Smooth muscle cell (in vitro differentiated cells): Measurements from ENCODE around the gene MAN1C1. TPM values are rescaled to one million over a fixed set of nuclear protein-coding genes. Genes with fewer than 3 reads are reported as not detected.

Experiments
- DNase-seq: peaks from one replicate; lab custom pipeline; 2025; ENCODE audit not compliant: unreplicated experiment; lab: John Stamatoyannopoulos, UW
- H2AFZ ChIP-seq: fragments of 200-600 bp; sonication (generic); 2 replicates; pipeline ENCODE4 v1.6.0; 2016; ENCODE audit warnings: antibody characterized with exemption, low read depth, mild to moderate bottlenecking
- H3F3A ChIP-seq: fragments of 200-600 bp; sonication (generic); 2 replicates; pipeline ENCODE4 v1.6.0; 2017; ENCODE audit warnings: antibody characterized with exemption, low read depth
- H3K27ac ChIP-seq: fragments of 200-600 bp; sonication (generic); 2 replicates; pipeline ENCODE4 v1.5.1; 2016; ENCODE audit warnings: low read depth, mild to moderate bottlenecking
- H3K27me3 ChIP-seq: fragments of 200-600 bp; sonication (generic); 2 replicates; pipeline ENCODE4 v1.6.1; 2016; ENCODE audit warnings: low read depth, mild to moderate bottlenecking
- H3K36me3 ChIP-seq: fragments of 200-600 bp; sonication (generic); 2 replicates; pipeline ENCODE4 v1.5.1; 2016; ENCODE audit warnings: low read depth
- H3K4me1 ChIP-seq: fragments of 200-600 bp; sonication (generic); 2 replicates; pipeline ENCODE4 v1.5.1; 2016; ENCODE audit warnings: low read depth
- H3K4me2 ChIP-seq: fragments of 200-600 bp; sonication (generic); 2 replicates; pipeline ENCODE4 v1.6.0; 2016; ENCODE audit warnings: mild to moderate bottlenecking
- H3K4me3 ChIP-seq: fragments of 200-600 bp; sonication (generic); 2 replicates; pipeline ENCODE4 v1.5.1; 2016; ENCODE audit warnings: mild to moderate bottlenecking
- H3K79me2 ChIP-seq: fragments of 200-600 bp; sonication (generic); 2 replicates; pipeline ENCODE4 v1.6.0; 2016; ENCODE audit warnings: low read depth, mild to moderate bottlenecking
- H3K9ac ChIP-seq: fragments of 200-600 bp; sonication (generic); 2 replicates; pipeline ENCODE4 v1.6.0; 2016; ENCODE audit warnings: low read depth
- H3K9me3 ChIP-seq: fragments of 200-600 bp; sonication (generic); replicated peaks from 2 replicates; pipeline ENCODE4 v1.5.1; 2016; ENCODE audit warnings: low read depth
- H4K20me1 ChIP-seq: fragments of 200-600 bp; sonication (generic); 2 replicates; pipeline ENCODE4 v1.6.0; 2016; ENCODE audit warnings: low read depth
- WGBS: methylation state at CpG from one replicate; pipeline ENCODE4 v1.1.7; 2016; ENCODE audit warnings: low lambda C conversion rate; 5-methylcytosine and 5-hydroxymethylcytosine counted together
- polyA plus RNA-seq: library from polyadenylated mRNA; unstranded; fragments of >200 nt; fragmentation: Nextera tagmentation; extraction: Ambion mirVana; gene quantifications from 2 replicates; pipeline ENCODE4 v1.2.1, GENCODE V29; 2016
- total RNA-seq: library from RNA; depleted of rRNA; stranded (reverse); fragments of >200 nt; gene quantifications from 2 replicates; pipeline ENCODE4 v1.2.3, GENCODE V29; 2014
- TF ChIP-seq, protein P1 (sequence below): fragments of 200-600 bp; sonication (generic); IDR thresholded peaks from 2 replicates; pipeline ENCODE4 v1.5.1; 2017; ENCODE audit warnings: borderline replicate concordance, mild to moderate bottlenecking, antibody characterized with exemption; ENCODE audit not compliant: insufficient read depth, poor library complexity, severe bottlenecking

MAN1C1 gene
- total and polyA plus RNA-seq, 2 experiments from 2014 or later, result 4.4 to 10.5 TPM

DNA sequence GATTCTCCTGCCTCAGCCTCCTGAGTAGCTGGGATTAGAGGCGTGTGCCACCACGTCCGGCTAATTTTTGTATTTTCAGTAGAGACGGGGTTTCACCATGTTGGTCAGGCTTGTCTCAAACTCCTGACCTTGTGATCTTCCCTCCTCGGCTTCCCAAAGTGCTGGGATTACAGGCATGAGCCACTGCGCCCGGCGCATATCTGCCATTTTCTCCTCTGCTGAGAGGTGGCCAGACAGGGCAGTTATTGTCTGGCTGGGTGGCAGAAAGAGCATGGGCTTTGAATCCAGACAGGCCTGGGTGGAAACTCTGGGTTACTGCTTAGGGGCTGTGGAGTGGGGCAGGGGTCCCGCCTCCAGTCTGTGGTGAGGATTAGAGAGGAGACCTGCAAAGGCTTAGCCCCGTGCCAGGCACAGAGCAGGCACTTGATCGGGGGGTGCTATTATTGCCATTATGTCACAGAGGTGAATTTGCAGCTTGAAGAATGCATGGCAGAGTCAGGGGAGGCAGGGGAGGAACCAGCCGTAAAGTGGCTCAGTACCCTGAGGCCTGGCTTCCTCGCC lies 73.9 kb downstream of the MAN1C1 start:
- Histone ChIP-seq H3K9me3 (no peaks in the 10 kb centered on the region), H3K4me3 (no peak overlapping the region), H4K20me1 (no peaks in the 10 kb centered on the region), H3K4me2 (no peak overlapping the region), H3K79me2 (no peaks in the 10 kb centered on the region), H3K36me3 (no peaks in the 10 kb centered on the region), H3F3A (peaks cover 12% of the 10 kb centered on the region), H3K9ac (no peak overlapping the region), H3K27ac (no peak overlapping the region), H3K4me1 (peaks cover 7% of the 10 kb centered on the region), H3K27me3 (no peaks in the 10 kb centered on the region), H2AFZ (no peak overlapping the region)
- WGBS, result 90% methylated on average over 13 of the region's 13 CpGs
- TF ChIP-seq, protein P1, sequence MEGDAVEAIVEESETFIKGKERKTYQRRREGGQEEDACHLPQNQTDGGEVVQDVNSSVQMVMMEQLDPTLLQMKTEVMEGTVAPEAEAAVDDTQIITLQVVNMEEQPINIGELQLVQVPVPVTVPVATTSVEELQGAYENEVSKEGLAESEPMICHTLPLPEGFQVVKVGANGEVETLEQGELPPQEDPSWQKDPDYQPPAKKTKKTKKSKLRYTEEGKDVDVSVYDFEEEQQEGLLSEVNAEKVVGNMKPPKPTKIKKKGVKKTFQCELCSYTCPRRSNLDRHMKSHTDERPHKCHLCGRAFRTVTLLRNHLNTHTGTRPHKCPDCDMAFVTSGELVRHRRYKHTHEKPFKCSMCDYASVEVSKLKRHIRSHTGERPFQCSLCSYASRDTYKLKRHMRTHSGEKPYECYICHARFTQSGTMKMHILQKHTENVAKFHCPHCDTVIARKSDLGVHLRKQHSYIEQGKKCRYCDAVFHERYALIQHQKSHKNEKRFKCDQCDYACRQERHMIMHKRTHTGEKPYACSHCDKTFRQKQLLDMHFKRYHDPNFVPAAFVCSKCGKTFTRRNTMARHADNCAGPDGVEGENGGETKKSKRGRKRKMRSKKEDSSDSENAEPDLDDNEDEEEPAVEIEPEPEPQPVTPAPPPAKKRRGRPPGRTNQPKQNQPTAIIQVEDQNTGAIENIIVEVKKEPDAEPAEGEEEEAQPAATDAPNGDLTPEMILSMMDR, result no peak
- DNase-seq, result no peak

- Histone ChIP-seq H3K9me3 (no peaks in the 10 kb centered on the region), H3K4me2 (no peak overlapping the region), H2AFZ (no peak overlapping the region), H4K20me1 (no peaks in the 10 kb centered on the region), H3K27ac (no peak overlapping the region), H3K79me2 (no peaks in the 10 kb centered on the region), H3K4me1 (peaks cover 14% of the 10 kb centered on the region), H3K4me3 (no peak overlapping the region), H3K36me3 (no peaks in the 10 kb centered on the region), H3K27me3 (no peaks in the 10 kb centered on the region), H3F3A (peaks cover 18% of the 10 kb centered on the region), H3K9ac (no peak overlapping the region)
- WGBS, result 94% methylated on average over 7 of the region's 7 CpGs
- TF ChIP-seq, protein P1, result no peak
- no peak for DNase-seq
Observed at GRCh38 chr1:25691211-25691610, 74.6 kb downstream of the MAN1C1 start.

DNA sequence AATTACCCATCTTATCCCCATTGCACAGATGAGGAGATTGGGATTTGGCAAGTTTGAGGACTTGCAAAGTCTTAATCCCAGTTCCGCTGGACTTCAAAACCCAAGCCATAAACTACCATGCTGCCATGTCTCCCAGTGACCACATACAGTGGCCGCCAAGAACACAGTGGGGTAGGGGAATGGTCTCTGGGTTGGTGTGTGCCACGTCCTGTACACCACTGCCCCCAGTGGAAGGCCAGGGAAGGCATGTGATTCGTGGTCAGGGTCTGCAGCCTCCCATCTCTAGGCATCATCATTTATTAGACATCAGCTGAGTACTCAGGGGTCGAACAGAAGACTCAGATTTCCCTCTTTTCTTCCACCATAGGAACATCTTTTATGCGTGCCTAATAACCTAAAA lies 76.0 kb downstream of the MAN1C1 start:
- TF ChIP-seq, protein P1, result peak; percentile 33
- WGBS, result 71% methylated on average over 6 of the region's 6 CpGs
- H4K20me1 ChIP-seq, result no peaks in the 10 kb centered on the region

More for the DNA sequence above, 76.0 kb downstream of the MAN1C1 start:
- Histone ChIP-seq H3K4me1 (peaks cover 18% of the 10 kb centered on the region), H3K9me3 (no peaks in the 10 kb centered on the region), H3K79me2 (no peaks in the 10 kb centered on the region), H3K4me3 (no peak overlapping the region), H3K27ac (no peak overlapping the region), H3K36me3 (no peaks in the 10 kb centered on the region), H3K27me3 (no peaks in the 10 kb centered on the region), H3F3A (peaks cover 30% of the 10 kb centered on the region), H3K4me2 (no peak overlapping the region), H3K9ac (no peak overlapping the region), H2AFZ (no peak overlapping the region)
- no peak for DNase-seq
